ENCODE measurements around the gene SLIT3.

The SLIT3 gene

GRCh38 chr5:169265888-169266287 is 35.1 kb downstream of the SLIT3 start:
- DNase-seq (ENCODE audit: low read depth in 2 of 2): no peak

DNA sequence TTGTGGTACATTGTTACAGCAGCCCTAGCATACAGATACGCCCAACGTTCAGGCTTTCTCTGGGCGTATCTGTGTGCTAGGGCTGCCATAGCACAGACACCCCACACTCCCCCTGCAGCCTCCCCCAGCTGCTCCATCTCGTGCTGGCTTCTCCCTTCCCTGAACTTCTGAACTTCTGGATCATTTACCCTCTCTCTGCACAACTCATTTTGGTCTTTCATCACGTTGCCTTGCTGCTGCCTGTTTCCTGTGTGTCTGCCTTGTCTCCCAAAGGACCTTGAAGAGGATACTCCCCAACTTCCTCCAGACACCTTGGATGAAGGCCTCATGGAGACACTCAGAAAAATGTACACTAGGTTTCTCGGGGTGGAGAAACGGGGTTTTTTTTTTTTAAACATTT is 37.3 kb downstream of the SLIT3 start:
- DNase-seq (ENCODE audit: low read depth in 2 of 2): no peak

GRCh38 chr5:169260896-169261569 is 39.9 kb downstream of the SLIT3 start:
- DNase-seq (ENCODE audit: low read depth in 2 of 2): no peak

DNA sequence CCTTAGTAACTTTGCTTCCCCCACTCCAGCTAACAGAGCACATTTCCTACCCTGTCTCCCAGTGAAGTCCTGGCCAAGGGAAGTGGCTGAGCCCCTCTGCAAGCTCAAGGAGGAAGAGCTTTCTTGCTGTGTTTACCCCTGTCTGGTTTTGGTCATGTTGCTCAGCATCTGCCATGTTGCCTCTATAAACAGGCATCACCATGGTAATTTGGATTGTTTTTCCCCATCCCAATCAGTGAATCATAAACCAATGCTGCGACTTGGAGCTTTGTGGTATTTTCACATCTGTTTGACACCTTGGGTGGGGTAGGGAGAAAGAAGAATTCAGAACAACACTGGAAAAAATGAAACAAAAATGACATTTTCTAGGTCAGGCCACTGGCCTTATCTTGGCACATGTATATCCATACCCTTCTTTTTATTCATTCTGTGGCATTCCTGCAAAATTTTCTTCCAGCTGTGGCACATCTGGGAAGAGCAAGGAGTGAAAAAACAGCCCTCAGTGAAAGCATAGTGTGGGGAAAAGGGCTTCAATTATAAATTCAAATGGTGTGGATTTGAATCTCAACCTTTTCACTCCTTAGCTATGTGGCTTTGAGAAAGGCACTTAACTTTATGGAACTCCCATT is 42.5 kb downstream of the SLIT3 start:
- DNase-seq (ENCODE audit: low read depth in 2 of 2): no peak

- DNase-seq (ENCODE audit: low read depth in 2 of 2): no peak
These were observed 44.7 kb downstream of the SLIT3 start for GRCh38 chr5:169256191-169256590.

DNA sequence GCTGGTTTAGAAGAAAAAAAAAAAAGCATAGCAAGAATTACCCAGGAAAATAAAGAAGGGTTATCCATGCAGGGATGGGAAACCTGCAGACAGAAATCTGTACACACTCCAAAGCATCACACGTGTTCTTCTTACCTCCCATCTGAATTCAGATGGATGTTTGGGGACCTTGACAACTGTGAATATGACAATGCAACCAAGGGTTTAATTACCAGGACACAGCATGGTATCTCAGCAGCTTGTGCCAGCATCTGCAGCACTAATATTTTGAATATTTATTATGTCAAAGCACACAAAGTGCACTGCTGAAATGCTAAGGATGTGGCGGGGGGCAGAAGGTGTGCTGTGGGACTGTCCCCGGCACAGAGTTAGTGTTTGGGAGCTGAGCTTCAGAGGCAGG is 47.9 kb downstream of the SLIT3 start:
- DNase-seq (ENCODE audit: low read depth in 2 of 2): no peak

- DNase-seq (ENCODE audit: low read depth in 2 of 2): no peak
These were observed 49.4 kb downstream of the SLIT3 start for GRCh38 chr5:169251333-169252084.

DNA sequence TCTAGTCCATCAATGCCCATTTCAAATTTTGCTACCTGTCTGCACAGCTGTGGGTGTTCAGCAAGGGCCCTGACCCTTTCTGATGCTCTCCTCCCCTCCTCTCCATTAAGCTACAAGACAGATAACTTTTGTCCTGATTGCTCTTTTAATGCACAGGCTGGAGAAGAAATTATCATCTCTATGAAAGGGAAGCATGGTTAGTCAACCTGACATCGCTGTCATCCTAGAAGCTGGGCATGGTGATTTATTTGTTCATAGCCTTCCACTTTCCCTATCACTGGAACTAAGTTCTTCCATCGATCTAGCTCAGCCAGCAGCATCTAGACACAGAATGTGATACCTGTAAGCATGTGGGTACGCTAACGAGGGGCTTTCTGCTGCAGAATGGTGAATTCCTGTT is 50.1 kb downstream of the SLIT3 start:
- DNase-seq (ENCODE audit: low read depth in 2 of 2): no peak

- DNase-seq (ENCODE audit: low read depth in 2 of 2): no peak
These were observed 51.9 kb downstream of the SLIT3 start for GRCh38 chr5:169248996-169249395.

- DNase-seq (ENCODE audit: low read depth in 2 of 2): no peak
These were observed 52.4 kb downstream of the SLIT3 start for GRCh38 chr5:169248550-169248949.

- no peak for DNase-seq (ENCODE audit: low read depth in 2 of 2)
These were observed 56.1 kb downstream of the SLIT3 start for GRCh38 chr5:169244812-169245211.

DNA sequence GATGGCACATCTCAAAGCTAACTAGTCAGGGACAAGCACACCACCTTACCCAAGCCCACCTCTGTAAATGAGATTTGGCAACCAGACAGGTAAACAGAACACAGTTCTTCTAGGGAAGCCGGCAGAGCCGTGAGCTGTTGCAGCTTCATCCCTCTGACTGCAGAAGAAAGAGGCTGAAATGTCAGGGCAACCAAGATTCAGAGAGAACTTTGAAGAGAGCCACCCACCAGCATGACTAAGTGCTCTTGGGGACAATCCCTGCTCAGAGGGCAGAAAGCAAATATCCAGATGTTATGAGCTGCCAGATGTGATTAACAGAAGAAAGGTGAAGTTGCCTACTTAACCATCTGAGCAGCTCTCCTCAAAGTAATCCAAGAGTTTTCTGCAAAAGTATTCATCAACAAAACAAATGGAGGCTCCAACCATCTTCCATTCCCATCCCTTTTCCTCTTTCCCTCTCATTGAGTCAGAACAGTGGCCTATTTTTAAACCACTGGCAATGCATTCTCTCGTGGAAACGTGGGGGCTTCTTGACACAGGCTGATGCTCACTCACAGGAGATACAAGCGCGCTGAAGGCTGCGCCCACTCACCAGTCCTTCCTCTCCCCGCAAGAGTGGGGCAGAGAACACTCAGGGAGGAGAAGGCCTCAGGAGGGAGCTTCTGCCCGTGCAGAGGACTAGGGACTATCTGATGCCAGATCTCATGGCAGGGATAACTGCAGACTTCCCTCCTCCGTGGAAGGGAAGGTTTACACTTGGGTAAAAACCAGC is 57.1 kb downstream of the SLIT3 start:
- no peak for DNase-seq (ENCODE audit: low read depth in 2 of 2)

DNA sequence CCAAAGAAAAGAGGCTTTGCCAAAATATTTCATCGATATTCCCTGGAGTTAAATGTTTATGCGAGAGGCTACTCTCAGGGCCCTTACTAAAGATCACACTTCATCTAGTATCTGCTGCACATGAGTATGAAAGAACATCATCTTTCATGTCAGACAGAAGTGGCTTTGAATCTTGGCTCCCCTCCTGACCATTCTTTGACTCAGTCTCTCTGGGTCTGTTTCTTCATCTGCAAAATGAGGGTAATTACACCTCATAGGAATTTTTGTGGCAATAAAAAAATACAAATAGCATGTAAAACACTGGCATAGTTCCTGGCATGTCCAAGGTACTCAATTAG is 58.1 kb downstream of the SLIT3 start:
- DNase-seq (ENCODE audit: low read depth in 2 of 2): no peak

- DNase-seq (ENCODE audit: low read depth in 2 of 2): no peak
These were observed 58.6 kb downstream of the SLIT3 start for GRCh38 chr5:169242175-169242848.

GRCh38 chr5:169229342-169229892 is 71.5 kb downstream of the SLIT3 start:
- DNase-seq (ENCODE audit: low read depth in 2 of 2): no peak

- DNase-seq (ENCODE audit: low read depth in 2 of 2): no peak
These were observed 74.0 kb downstream of the SLIT3 start for GRCh38 chr5:169226895-169227294.

DNA sequence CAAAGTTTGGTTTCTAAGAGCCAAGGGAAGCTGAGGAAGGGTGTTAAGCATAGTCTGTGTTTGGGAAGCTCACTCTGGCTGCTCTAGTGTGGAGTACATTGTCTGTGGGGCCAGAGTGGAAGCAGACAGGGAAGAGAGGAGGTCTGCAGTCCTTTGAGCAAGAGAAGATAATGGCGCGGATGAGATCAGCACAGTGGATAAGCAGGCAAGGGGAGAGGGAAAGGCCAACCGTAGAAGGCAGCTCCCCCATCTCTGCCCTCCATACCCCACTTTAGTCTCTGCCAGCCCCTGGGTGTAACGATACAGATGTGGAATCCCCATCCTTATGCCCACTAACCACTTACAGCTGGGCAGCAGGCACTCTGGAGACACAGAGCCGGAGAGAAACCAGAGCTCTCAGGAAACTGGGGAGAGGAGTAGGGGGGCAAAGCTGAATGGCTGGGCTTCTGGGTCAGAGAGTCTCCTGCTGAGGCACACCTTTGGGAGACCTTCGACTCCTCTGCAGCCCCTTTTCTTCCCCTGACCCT is 75.0 kb downstream of the SLIT3 start:
- no peak for DNase-seq (ENCODE audit: low read depth in 2 of 2)

GRCh38 chr5:169223595-169223953 is 77.4 kb downstream of the SLIT3 start:
- DNase-seq (ENCODE audit: low read depth in 2 of 2): no peak

DNA sequence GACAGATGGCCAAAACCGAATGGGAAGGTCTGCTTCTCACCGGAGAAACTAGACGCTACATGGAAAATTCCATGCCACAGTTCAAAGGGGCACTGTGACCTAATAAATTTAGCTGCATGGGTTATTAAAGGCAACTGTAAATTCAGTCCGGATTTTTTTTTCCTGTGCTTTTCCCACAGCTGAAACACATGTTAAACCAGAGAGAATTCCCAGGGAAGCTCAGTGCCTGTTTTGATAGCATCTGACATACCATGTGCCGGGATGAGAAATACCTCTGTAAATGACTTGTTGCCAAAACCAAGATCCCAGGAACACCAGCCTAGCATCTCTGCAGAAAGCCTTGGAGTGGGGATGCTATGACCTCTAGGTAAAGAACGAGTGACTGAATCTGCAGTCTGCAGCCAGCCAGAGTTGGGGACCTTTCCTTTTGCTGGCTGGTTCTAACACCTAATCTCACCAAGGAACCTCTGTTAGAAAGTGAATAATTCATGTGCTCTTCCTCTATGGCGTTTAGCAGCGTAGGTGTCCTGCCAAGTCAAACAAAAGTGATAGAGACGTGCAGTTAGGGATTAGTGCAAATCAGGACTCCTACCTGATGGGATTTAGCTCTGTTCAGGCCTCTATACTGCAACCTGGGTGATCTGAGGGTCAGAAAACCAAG is 77.9 kb downstream of the SLIT3 start:
- no peak for DNase-seq (ENCODE audit: low read depth in 2 of 2)

GRCh38 chr5:169221519-169221918 is 79.4 kb downstream of the SLIT3 start:
- no peak for DNase-seq (ENCODE audit: low read depth in 2 of 2)

DNA sequence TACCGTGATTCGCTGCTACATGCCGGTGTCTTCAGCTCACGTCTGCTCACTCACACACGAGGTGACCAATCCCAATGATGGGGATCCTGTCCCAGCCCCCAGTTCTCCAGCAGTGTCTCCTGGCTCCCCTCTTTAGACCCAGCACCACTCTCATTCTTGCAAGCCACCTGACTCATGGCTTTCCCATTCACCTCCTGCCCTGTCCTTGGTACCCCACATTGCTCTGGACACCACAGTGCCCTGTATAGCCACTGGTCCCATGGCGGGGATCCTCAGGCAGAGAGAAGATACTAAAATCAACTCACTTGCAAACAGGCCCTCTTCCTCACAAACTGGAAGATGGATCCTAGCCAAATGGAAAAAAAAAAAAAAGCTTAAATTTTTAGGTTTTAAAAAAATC is 81.0 kb downstream of the SLIT3 start:
- no peak for DNase-seq (ENCODE audit: low read depth in 2 of 2)

Data from stimulated activated CD4-positive, alpha-beta T cell treated with anti-CD3 and anti-CD28 coated beads, Interleukin-12 subunit alpha, Interleukin-12 subunit beta, amount 100 ng/mL, for 24 hours (primary cell).